NCI-H774 (cell line): Measurements from ENCODE around the gene PPP1R12B.
"Not testable (repeated sequence)": the region's sequence is repeated elsewhere in the genome, so short reads cannot be mapped to it uniquely, and the experiment has no call there.

Experiments
- DNase-seq: peaks from one replicate; lab custom pipeline; 2025; lab: John Stamatoyannopoulos, UW

Gene PPP1R12B

DNA sequence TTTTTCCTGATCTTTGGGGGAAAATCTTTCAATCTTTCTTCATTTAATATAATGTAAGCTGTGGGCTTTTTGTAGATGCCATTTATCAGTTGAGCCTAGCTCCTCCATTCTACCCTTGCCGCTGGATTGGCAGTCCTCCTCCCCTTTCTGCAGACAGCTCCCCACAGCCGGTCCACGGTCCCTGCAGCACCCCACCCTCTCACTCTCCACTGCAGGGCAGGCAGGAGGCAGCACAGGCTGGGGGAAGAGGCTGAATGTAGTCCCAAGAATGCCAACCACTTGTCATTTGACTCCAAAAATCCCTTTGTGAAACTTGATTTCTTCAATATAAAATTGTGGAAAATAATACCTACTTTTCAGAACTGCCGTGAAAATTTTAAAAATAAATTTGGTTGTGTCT is 265.1 kb downstream of the PPP1R12B start:
- DNase-seq, result no peak

DNA sequence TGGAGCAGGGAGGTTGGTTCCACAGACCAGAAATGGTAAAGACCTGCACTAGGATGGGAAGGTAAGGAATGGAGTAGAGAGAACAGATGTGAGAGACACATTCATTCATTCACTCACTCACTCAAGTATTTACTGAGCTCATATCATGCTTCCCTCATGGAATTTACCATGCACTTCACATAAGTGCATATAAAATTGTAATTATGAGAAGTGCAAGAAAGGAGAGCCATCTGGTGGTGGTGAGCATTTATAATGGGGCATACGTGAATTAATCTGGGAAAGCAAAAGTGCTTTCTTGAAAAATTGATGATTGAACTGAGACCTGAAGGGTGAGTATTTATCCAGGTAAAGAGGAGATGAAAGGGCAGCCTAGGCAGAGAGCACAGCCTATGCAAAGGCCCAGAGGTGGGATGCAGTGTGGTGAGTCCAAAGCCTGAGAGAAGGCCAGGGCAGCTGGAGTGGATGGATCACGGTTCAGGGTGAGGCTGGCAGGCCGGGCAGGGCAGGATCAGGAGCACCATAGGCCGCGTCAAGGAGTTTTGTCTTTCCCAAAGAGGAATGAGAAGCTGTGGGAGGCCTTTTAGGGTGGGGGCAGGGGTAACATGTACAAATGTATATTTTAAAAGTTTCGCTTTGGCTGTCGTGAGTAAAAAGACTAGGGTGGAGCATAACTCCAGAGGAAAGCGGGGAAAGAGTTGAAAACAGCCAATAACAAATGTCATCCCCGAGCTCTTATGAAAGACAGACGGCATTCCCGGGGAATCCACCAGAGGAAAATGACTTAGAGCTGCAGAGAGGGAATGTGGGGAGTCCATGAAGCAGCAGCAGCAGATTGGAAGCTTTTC is 266.1 kb downstream of the PPP1R12B start:
- not testable (repeated sequence) for DNase-seq

DNA sequence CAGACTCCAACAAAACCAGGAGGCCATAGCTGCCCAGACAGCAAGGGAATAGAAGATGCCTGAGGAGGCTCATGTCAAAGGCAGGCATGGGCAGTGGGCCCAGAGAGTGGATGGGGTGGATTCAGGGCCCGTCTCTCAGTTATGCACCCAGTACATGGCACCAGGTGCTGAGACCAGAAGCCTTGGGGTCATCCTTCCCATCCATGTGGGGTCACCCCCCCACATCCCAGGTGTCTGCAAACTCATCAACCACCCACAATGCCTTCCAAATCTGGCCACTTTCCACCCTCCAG is 266.7 kb downstream of the PPP1R12B start:
- DNase-seq, result not testable (repeated sequence)

DNA sequence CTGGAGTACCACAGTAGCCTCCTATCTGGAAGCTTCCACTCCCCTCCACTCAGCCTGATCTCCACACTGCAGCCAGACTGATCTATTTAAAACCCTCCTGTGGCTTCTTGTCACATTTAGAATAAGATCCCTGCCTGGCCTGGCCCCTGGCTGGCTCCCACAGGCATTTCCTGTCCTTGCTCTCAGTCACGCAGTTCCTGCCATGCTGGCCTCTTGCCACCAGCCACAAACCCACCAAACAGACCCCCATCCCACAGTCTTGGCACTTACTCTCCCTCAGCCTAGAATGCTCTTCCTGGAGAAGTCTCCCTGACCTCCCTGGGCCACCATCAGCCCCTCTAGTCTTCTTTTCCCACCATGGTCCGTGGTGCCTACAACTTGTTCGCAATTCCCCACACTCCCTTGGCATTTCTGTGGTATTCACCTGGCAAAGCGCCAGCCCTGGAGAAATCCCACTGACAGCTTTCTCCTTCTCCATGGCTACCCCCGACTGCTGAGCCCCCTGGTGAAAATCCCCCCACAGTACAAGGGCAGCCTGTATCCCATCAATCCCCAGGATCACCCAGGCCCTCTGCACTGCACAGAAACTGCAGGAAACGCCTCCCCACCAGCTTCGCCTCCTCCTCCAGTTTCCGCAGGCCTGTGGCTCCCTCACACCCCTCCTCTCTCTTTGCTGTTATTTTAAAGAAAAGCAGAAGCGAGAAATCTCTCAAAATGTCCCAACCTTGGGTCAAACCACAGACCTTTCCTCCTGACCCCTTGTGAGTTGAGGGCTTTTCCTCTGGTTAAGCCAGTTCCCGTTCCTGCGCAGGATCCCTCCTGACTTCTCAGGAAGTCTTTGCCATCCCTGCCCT is 267.2 kb downstream of the PPP1R12B start:
- no peak for DNase-seq

DNA sequence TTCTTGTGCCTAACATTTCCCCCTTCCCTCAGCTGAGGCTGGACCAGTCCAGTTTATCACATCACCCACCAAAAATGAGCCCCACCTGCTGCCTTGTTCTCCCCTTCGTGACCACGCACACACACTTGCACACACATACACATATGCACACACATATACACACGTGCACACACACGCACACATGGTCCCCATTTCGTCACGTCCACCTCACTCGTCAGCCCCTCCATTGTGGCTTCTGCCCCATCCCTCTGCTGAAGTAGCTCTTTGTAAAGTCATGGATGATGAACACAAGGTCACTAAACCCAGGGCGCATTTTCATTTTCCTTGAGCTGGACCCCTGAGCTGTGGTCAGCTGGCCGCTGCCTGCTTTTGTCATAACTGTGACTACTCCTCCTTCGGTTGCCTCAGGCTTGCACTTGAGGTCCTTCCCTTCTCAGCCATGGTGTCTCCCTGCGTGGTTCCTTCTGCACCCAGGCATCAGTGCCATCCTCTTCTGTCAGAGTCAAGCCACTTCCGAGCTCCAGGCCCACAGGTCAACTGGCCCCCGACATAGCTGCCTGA is 267.9 kb downstream of the PPP1R12B start:
- no peak for DNase-seq

DNA sequence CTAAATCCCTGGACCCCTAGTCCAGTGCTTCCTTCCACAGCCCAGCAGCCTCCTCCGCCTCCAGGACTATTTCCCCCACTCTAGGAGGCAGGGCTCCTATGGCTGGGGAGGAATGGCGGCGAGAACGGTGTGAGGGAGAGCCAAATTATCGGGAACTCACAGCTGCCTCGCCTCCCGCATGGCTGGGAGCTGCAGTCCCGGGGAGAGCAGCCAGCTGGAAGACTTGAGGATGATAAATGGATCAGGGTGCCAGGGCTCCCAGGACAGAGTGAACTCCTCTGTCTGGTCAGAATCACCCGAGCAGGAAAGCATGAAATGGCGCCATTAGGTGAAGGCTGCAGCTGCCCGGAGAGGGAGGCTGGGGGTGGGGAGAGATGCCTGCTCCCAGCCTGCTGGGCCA is 270.5 kb downstream of the PPP1R12B start:
- DNase-seq, result not testable (repeated sequence)

DNA sequence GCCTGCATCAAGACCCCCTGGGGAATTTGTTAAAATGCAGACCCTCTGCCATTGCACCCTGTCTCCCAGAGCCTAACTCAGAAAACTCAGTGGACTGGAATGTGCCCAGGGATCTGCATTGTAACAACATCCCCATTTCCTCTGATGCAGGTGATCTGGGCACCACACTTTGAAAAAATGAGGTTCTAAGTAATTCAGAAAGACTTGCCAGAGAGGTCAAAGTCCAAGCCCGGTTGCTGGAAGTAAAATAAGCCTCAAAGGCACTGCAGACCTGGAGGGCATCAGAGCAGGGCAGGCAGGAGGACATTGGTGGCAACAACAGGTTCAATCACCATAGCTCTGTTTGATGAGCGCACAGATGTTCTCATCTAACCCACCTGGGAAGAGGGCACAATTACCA is 271.0 kb downstream of the PPP1R12B start:
- DNase-seq, result no peak

DNA sequence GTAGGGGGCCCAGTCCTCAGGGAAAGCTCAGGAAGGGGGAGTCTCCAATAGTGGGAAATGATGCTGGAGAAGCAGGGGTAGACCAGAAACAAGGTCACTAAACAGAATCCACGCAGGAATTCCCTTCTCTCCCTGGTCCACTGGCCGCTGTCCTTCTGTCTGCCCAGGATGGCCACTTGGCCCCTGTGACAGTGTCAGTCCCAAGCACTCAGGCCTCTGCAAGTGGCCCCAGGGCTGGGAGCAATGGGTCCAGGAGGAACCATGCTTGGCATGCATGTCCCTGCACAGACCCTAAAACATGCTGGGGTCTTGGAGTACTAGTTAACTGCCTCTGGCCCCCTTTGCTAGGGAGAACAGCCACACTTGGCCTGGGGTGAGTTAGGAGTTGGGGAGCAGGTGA is 271.5 kb downstream of the PPP1R12B start:
- DNase-seq, result not testable (repeated sequence)

DNA sequence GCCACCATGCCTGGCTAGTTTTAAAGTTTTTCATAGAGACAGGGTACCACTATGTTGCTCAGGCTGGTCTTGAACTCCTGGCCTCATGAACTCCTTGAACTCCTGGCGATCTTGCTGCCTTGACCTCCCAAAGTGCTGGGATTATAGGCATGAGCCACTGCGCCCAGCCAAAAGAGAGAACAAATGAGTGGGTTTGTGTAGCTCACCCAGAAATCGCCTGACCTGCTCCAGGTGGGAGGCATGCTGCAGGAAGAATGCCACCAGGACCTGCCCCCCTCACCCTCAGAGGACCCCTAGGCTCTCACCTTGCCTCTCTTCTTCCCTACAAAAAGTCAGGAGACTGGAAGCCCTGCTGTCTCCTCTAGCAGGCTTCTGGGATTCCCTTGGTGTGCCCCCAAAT is 272.9 kb downstream of the PPP1R12B start:
- DNase-seq, result no peak

DNA sequence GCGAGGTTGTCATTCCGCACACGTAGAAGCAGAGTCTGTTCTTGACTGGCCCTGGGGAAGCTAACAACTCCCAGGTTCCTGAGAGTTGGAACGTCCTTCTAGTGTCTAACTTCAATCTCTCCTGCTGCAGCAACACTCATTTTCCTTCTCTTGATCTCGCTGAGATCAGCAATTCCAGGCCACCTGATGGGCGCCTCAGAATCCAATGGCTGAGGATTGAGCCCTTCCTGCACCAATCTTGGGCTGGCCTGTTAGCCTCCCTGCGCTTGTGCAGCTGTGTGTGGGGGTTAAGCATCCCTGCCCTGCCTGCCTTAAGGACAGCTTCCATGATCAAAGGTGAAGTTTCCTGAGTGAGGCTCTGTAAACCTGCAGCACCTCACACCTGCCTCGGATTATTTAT is 273.9 kb downstream of the PPP1R12B start:
- DNase-seq, result no peak

DNA sequence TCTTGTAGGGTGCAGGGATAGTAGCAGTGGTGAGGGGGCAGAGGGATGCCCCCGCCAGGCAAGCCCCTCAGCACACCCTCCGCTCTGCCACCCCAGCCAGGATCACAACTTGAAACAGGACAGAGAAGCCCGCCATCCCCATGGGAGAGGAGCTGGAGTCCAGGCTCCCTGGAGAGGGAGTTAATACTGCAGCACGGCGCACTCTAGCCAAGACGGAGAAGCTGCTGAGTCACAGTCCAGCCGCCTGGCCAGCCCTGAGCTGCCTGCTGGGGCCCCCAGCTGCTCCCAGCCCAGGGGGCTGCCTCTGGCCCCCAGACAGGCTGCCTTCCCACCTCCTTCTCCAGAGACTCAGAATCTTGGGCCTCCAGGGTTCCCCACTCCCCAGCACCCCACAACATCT is 274.6 kb downstream of the PPP1R12B start:
- no peak for DNase-seq

DNA sequence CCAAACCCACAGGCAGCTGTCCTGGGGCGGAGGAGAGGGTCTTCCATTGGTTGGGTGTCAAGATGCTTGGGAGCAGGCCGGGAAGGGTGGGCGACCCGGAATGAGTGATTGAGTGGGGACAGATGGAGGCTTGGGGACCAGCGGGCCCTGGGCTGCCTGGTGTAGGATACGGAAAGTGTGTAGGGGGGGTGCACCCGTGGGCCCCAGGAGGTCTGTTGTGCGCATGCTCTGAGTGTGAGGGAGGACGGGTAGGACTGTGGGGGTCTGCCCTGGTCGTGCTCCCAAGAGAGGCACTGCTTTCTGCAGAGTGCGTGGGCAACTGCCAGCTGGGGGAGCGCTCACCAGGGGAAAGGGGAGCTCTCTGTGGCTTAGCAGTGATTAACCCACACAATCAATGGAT is 275.0 kb downstream of the PPP1R12B start:
- not testable (repeated sequence) for DNase-seq

DNA sequence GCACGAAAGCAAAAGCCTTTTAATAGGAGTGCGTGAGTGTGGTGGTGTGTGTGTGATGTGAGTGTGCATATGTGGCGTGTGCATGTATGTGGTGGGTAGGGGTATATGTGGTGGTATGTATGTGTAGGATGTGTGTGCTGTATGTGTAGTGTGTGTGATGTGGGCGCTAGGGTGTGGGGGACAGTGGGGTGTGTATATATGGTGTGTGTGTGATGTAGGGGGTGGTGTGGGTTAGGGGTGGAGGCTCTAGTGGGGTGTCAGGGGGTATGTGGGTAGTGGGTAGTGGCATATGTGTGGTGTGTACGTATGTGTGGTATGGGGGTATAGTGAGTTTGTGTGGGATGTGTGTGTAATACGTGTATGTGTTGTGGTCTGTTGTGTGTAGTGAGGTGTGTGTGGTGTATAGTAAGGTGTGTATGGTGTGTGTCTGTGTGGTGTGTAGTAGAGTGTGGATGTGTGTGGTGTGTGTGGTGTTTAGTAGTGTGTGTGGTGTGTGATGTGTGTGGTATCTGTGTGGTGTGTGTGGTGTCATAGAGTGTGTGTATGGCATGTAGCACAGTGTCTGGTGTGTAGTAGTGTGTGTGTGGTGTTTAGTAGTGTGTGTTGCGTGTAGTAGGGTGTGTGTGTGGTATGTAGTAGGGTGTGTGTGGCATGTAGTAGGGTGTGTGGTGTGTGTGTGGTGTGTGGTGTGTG is 275.7 kb downstream of the PPP1R12B start:
- DNase-seq, result no peak

DNA sequence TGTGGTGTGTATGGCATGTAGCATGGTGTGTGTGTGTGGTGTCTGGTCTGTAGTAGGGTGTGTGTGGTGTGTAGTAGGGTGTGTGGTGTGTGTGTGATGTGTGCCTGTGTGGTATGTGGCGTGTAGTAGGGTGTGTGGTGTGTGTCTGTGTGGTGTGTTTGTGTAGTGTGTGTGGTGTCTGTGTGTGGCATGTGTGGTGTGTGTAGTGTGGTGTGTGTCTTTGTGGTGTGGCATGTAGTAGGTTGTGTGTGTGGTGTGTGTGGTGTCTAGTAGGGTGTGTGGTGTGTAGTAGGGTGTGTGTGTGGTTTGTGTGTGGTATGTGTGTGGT is 276.2 kb downstream of the PPP1R12B start:
- no peak for DNase-seq

DNA sequence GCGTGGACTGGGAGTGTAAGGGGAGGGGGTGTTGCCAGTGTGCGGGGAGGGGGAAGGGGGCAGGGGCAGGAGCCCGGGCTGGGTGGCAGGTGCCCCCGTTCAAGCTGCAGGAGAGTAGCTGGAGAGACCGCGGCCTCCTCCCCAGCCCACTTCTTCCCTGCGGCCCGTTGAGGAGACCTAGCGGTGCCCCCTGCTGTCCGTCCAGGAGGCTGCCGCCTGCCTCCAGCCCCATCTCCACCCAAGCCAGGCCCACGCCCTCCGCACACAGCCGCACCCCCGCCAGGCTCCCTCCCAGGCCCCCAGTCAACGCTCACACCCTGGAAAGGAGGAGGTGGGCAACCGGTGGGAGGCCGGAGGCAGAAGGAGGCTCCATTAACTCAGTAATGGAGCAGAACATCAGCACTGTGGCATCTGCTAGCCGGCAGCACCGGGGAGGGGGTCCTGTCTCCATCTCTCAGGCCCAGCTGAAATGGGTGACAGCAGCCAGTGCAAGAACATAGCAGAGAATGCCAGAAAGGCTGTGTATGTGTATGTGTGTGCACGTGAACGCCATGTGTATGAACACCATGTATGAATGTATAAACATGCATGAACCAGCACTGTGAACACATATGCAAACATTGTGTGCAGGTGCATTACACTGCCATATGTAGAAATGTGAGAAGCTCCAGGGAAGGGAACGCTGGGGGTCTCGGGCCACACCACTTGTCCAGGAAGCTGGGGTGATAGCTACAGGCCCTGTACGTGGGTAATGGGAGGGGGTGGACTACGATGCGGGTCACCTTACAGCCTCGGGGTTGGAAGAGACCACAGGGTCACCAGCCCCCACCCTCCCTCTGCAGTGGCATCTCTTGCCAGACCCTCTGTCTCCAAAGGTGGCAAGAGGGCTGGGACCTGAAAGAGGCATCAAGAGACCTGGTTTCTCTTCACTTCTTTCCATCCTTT is 277.2 kb downstream of the PPP1R12B start:
- peak; percentile 9 for DNase-seq

DNA sequence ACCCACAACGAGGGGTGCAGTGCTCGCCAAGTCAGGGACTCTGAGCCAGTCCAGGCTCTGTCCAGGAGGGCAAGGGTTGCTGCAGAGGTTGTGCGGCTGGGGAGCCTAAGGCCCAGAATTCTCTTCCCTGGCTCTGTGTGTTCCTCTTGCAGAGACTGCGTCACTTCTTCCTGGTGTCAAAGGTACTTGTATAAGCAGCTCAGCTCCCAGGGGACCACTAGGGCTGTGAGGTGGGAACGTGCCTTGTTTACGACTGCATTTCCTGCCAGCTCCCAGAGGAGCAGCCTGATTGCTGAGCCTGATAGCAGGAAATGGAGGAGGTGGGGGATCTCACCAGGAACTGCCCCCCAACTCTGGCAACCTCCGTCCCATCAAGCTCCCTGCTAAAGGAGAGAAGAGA is 278.5 kb downstream of the PPP1R12B start:
- DNase-seq, result not testable (repeated sequence)

DNA sequence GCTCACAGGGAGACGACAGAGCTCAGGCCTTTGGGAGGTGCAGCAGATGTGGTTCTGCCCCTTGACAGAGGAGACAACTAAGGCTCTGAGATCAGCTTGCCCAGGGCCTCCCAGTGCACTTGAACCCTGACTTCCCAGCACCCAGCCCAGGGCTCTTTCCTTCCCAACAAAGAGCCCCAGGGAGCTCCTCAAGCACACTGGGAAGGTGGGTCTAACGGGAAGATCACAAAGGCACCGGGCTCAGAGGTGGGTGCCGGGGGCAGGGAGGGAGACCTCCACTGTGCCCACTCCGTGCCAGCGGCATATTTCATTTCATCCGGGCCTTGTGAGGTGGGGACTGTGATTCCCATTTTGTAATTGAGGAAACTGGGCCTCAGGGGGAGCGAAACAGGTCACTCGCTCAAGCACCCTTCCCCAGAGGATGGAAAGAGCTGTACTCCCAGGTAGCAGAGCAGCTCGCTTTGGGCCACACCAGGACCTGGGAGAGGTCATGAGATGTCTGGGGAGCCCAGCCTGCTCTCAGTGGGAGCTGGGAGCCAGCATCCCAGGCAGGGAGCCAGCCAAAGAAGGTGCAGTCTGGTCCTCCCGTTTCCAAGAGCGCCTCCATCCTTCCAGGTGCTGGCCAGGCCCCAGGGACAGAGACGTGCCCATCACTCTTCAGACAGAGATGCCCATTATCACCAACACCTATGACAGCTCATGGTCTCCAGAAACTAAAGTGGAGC is 279.5 kb downstream of the PPP1R12B start:
- no peak for DNase-seq

DNA sequence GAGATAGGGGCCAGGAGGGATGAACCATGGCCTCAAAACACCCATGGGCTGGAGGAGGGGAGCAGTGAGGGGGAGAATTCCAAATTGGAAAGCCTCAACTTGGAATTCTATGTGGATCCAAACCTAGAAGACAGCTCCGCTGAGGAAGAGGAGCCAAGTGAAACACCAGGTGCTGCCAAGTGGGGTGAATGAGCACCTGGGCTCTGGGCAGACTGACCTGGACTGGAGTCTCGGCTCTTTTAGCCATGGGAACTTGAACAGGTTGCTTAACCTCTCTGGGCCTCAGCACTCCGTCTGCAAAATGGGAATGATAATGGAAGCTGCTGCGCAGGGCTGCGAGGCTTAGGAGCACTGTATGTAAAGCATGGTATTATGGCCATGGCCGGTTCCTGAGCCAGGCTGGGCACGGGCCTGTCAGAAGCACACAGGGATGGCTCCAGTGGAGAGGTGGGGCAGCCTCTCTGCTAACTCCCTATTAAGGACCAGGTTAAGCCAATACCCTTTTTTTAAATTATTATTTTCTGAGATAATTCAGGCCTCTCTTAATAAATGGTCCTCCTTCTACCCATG is 280.2 kb downstream of the PPP1R12B start:
- no peak for DNase-seq

DNA sequence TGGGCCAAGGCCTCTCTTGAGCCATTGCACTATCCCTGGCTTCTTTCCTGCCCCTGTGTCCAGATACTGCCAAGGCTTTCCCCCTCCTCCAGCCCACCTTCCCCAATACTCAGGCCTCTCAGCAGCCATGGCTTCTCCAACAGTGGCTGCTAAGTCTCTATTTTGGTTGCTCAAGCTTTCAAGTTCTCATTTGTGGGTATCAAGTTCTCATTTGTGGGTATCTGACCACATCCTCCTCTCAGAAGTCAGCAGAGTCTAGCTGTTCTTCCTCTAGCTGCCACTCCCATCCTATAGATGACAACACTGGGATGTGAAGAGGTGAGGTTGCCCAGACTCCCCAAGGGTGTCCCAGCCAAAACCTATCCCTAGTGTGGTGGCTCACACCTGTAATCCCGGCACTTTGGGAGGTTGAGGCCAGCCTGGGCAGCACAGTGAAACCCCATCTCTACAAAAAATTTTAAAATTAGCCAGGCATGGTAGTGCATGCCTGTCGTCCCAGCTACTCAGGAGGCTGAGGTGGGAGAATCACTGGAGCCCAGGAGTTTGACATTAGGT is 280.8 kb downstream of the PPP1R12B start:
- not testable (repeated sequence) for DNase-seq

DNA sequence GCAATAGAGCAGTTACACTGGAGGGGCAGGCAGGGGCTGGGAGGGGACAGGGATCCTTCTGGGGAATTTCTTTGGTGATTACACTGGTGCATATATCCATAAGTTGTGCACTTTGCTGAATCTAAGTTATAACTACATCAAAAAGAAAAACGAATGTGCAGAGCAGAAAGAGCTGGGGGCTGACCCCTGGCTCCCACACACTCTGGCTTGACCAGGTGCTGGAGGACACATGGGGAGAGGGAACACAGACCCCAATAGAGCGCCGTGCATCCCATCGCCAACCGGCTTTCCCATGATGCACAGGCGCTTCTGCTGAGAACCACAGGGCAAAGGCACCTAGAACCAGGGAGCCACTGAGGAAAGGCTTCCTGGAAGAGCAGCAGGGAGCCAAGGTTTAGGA is 281.6 kb downstream of the PPP1R12B start:
- not testable (repeated sequence) for DNase-seq
